C4-2B (cell line): ENCODE data around the gene MSMB.

ENCODE experiments used
- ZFX ChIP-seq: fragments of 450-650 bp; IDR thresholded peaks from 2 replicates; pipeline ENCODE4 v1.6.1; 2017
- TF ChIP-seq, protein P1 (sequence below): fragments of 450-650 bp; conservative IDR thresholded peaks from 2 replicates; pipeline ENCODE4 v1.5.1; 2017; ENCODE audit warnings: mild to moderate bottlenecking

DNA sequence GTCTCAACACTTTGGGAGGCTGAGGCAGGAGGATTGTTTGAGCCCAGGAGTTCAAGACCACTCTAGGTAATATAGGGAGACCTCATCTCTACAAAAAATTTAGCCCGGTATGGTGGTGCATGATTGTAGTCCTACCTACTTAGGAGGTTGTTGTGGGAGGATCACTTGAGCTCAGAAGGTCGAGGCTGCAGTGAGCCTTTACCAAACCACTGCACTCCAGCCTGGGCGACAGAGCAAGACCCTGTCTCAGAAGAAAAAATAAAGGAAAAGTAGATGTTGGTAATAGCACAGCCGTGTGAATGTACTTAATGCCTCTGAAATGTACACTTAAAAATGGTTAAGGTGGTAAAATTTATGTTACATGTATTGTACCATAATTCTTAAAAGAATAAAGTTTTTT is 48.5 kb downstream of the MSMB start:
- TF ChIP-seq, protein P1, sequence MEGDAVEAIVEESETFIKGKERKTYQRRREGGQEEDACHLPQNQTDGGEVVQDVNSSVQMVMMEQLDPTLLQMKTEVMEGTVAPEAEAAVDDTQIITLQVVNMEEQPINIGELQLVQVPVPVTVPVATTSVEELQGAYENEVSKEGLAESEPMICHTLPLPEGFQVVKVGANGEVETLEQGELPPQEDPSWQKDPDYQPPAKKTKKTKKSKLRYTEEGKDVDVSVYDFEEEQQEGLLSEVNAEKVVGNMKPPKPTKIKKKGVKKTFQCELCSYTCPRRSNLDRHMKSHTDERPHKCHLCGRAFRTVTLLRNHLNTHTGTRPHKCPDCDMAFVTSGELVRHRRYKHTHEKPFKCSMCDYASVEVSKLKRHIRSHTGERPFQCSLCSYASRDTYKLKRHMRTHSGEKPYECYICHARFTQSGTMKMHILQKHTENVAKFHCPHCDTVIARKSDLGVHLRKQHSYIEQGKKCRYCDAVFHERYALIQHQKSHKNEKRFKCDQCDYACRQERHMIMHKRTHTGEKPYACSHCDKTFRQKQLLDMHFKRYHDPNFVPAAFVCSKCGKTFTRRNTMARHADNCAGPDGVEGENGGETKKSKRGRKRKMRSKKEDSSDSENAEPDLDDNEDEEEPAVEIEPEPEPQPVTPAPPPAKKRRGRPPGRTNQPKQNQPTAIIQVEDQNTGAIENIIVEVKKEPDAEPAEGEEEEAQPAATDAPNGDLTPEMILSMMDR: no peak
- no peak for TF ChIP-seq ZFX
